ENCODE results near the gene FLNC.

FLNC gene

DNA sequence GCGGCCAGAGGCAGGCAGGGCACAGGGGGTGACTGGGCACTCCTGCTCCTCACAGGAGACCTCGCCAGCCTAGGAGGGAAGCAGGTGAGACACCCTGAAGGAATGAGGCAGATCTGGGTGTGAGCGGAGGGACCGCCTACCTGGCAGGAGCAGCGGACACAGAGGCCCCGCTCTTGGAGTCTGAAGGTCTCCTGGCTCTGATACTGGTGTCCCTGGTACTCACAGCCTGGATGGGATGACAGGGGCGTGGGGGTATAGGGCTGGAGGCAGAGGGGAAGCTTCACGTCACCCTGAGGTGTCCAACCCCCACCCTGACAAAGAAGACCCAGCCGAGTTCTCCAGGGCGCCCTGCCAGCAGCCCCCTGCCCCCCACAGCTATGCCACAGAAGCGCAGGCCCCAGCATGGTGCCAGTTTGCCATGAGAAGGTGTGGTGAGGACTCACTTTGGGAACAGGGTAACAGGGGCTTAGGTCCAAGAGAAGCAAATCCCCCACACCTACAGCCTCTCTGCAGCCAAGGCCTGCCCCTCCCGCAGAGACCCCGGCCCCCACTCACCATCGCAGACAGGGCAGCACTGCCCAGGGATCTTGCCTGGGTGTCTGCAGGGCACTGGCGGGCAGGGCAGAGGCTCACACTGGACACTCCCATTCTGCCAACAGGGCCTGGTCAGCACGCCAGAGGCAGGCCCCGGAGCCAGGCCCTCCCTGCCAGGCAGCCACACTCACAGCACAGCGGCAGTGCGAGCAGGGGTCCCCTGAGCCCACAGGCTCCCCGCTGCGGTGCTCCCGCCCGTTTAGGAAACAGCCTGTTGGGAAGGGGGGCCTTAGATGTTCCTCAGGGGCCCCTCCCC is 63.3 kb downstream of the FLNC start:
- no peak overlapping the region for H3K27ac ChIP-seq
- H3K9me3 ChIP-seq (ENCODE audit: severe bottlenecking): no peaks in the 10 kb centered on the region
- H3K4me3 ChIP-seq (ENCODE audit: low read depth, low read length): no peak overlapping the region

DNA sequence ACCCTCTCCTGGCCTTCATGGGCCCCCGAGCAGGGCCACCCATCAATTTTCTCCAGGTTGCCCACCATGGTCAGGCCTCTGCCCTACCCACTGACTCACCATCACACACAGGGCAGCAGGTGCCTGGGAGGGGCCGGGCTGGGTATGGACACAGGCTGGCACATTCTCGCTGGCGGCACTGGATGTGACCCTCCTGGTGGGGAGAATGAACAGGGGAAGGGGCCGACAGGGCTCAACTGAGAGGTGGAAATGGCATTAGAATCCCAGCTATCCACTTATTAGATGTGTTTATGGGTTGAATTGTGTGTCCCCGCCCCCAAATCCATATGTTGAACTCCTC is 63.9 kb downstream of the FLNC start:
- Histone ChIP-seq H3K36me3 (no peaks in the 10 kb centered on the region), H3K27ac (no peak overlapping the region), H3K27me3 (ENCODE audit: insufficient read depth, low read depth, severe bottlenecking) (peaks cover 10% of the 10 kb centered on the region), H3K4me3 (ENCODE audit: low read depth, low read length) (no peak overlapping the region), H3K9me3 (ENCODE audit: severe bottlenecking) (peaks cover 4% of the 10 kb centered on the region)
- no peak for TF ChIP-seq CTCF (IDR thresholded peaks at IDR 0.05; ENCODE audit: low read depth, low read length)
- no peak for DNase-seq

More for the DNA sequence above, 63.3 kb downstream of the FLNC start:
- H3K36me3 ChIP-seq: no peaks in the 10 kb centered on the region
- TF ChIP-seq CTCF (IDR thresholded peaks at IDR 0.05; ENCODE audit: low read depth, low read length): no peak
- H3K27me3 ChIP-seq (ENCODE audit: insufficient read depth, low read depth, severe bottlenecking): peaks cover 10% of the 10 kb centered on the region
- DNase-seq: no peak

DNA sequence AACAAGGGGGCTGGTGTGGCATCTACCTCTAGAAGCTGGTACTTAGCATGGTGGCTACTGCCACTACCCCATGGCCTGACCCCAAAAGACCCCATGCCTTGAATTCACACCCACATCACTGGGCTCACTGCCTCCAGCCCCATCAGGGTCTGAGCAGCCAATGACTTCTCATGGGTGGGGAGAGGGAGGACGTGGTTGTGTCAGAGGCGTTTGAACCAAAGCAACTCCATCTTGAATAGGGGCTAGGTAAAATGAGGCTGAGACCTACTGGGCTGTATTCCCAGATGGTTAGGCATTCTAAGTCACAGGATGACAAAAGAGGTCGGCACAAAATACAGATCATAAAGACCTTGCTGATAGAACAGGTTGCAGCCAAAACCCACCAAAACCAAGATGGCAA is 65.1 kb downstream of the FLNC start:
- Histone ChIP-seq H3K4me3 (ENCODE audit: low read depth, low read length) (no peak overlapping the region), H3K36me3 (no peaks in the 10 kb centered on the region), H3K27ac (no peak overlapping the region), H3K27me3 (ENCODE audit: insufficient read depth, low read depth, severe bottlenecking) (peaks cover 6% of the 10 kb centered on the region), H3K9me3 (ENCODE audit: severe bottlenecking) (peaks cover 11% of the 10 kb centered on the region)
- no peak for DNase-seq
- no peak for TF ChIP-seq CTCF (IDR thresholded peaks at IDR 0.05; ENCODE audit: low read depth, low read length)

DNA sequence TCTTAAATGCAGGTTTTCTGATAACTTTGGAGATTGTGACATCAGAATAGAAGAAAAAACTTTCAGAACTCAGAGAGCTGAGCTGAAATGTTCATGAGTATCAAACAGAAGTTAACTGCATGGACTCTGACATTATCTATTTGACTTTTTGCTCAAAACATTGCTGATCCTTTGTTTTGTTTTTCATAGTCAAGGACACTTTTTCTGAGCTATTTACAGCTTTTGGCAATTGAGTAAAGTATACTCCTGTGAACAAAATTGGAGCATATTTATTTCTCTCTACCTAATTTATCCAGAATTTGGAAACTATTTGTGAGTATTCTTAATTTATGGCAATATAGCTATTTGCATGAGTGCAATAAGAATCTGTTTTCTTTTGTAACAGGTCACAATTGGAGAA is 69.2 kb downstream of the FLNC start:
- H3K27ac ChIP-seq: no peak overlapping the region
- no peak overlapping the region for H3K4me3 ChIP-seq (ENCODE audit: low read depth, low read length)
- TF ChIP-seq CTCF (IDR thresholded peaks at IDR 0.05; ENCODE audit: low read depth, low read length): no peak
- H3K27me3 ChIP-seq (ENCODE audit: insufficient read depth, low read depth, severe bottlenecking): no peaks in the 10 kb centered on the region
- H3K36me3 ChIP-seq: no peaks in the 10 kb centered on the region
- no peak for DNase-seq
- peaks cover 11% of the 10 kb centered on the region for H3K9me3 ChIP-seq (ENCODE audit: severe bottlenecking)

- TF ChIP-seq CTCF (IDR thresholded peaks at IDR 0.05; ENCODE audit: low read depth, low read length): no peak
- DNase-seq: no peak
- Histone ChIP-seq H3K36me3 (no peaks in the 10 kb centered on the region), H3K27ac (no peak overlapping the region), H3K27me3 (ENCODE audit: insufficient read depth, low read depth, severe bottlenecking) (no peaks in the 10 kb centered on the region), H3K9me3 (ENCODE audit: severe bottlenecking) (peaks cover 11% of the 10 kb centered on the region), H3K4me3 (ENCODE audit: low read depth, low read length) (no peak overlapping the region)
Observed at GRCh38 chr7:128900237-128900636, 70.0 kb downstream of the FLNC start.
